Neural cell (in vitro differentiated cells): Measurements from ENCODE around the gene C12orf75. TPM values are rescaled to one million over a fixed set of nuclear protein-coding genes. Genes with fewer than 3 reads are reported as not detected.

Experiments
- H2AFZ ChIP-seq: fragments of 200-600, 300-800 bp; sonication (generic), shearing (Covaris generic); 2 replicates; pipeline ENCODE4 v1.6.0; 2014; ENCODE audit warnings: low read depth, mild to moderate bottlenecking, antibody characterized with exemption, low read length, moderate library complexity
- H3F3A ChIP-seq: fragments of 200-600 bp; shearing (Covaris generic); 2 replicates; pipeline ENCODE4 v1.6.1; 2016; ENCODE audit warnings: mild to moderate bottlenecking, moderate library complexity, mixed read lengths, antibody characterized with exemption, low read length; ENCODE audit not compliant: insufficient read depth, poor library complexity, severe bottlenecking
- H3K27ac ChIP-seq: fragments of 200-600, 300-800 bp; sonication (generic), shearing (Covaris generic); 2 replicates; pipeline ENCODE4 v1.5.1; 2014; ENCODE audit warnings: mild to moderate bottlenecking, low read length, moderate library complexity
- H3K27me3 ChIP-seq: fragments of 300-800, 200-600 bp; sonication (generic), shearing (Covaris generic); 2 replicates; pipeline ENCODE4 v1.6.0; 2014; ENCODE audit warnings: mild to moderate bottlenecking, low read depth, low read length, moderate library complexity; ENCODE audit not compliant: insufficient read depth
- H3K36me3 ChIP-seq: fragments of 300-800, 200-600 bp; sonication (generic), shearing (Covaris generic); 2 replicates; pipeline ENCODE4 v1.5.1; 2014; ENCODE audit warnings: mild to moderate bottlenecking, antibody characterized with exemption, low read length, moderate library complexity; ENCODE audit not compliant: insufficient read depth
- H3K4me2 ChIP-seq: fragments of 300-800, 200-600 bp; sonication (generic), shearing (Covaris generic); 2 replicates; pipeline ENCODE4 v1.6.0; 2014; ENCODE audit warnings: mild to moderate bottlenecking, low read length
- H3K4me3 ChIP-seq: fragments of 300-800, 200-600 bp; sonication (generic), shearing (Covaris generic); 2 replicates; pipeline ENCODE4 v1.5.1; 2014; ENCODE audit warnings: mild to moderate bottlenecking, low read length, moderate library complexity
- H3K79me2 ChIP-seq: fragments of 200-600 bp; shearing (Covaris generic); replicated peaks from 2 replicates; pipeline ENCODE4 v1.6.0; 2014; ENCODE audit warnings: mild to moderate bottlenecking, low read length, moderate library complexity; ENCODE audit not compliant: insufficient read depth
- H3K9ac ChIP-seq: fragments of 300-800, 200-600 bp; sonication (generic), shearing (Covaris generic); 2 replicates; pipeline ENCODE4 v1.6.1; 2016; ENCODE audit warnings: mild to moderate bottlenecking, low read length, mixed read lengths
- H3K9me2 ChIP-seq: fragments of 200-600 bp; shearing (Covaris generic); 2 replicates; pipeline ENCODE4 v1.6.1; 2016; ENCODE audit warnings: mild to moderate bottlenecking, low read length, mixed read lengths; ENCODE audit not compliant: insufficient read depth
- H3K9me3 ChIP-seq: fragments of 200-600, 300-800 bp; sonication (generic), shearing (Covaris generic); 2 replicates; pipeline ENCODE4 v1.6.1; 2016; ENCODE audit warnings: mild to moderate bottlenecking, mixed run types, low read length, moderate library complexity, mixed read lengths
- H4K20me1 ChIP-seq: fragments of 200-600 bp; shearing (Covaris generic); 2 replicates; pipeline ENCODE4 v1.6.1; 2016; ENCODE audit warnings: mild to moderate bottlenecking, mixed run types; ENCODE audit not compliant: insufficient read depth
- CTCF ChIP-seq: fragments of 450-650 bp; IDR thresholded peaks from 2 replicates; pipeline ENCODE4 v1.5.1; 2014; ENCODE audit warnings: antibody characterized with exemption, mild to moderate bottlenecking, moderate library complexity; ENCODE audit not compliant: poor library complexity, severe bottlenecking
- EP300 ChIP-seq: fragments of 450-650 bp; conservative IDR thresholded peaks from 2 replicates; pipeline ENCODE4 v1.6.1; 2014; ENCODE audit warnings: antibody characterized with exemption, mild to moderate bottlenecking, moderate library complexity; ENCODE audit not compliant: poor library complexity, severe bottlenecking
- EZH2 ChIP-seq: fragments of 200-600, 300-800 bp; shearing (Covaris generic), sonication (generic); IDR thresholded peaks from 2 replicates; pipeline ENCODE4 v1.6.1; 2014; ENCODE audit warnings: antibody characterized with exemption, low read length, borderline replicate concordance, mild to moderate bottlenecking; ENCODE audit not compliant: insufficient read depth, poor library complexity, severe bottlenecking
- MXI1 ChIP-seq: fragments of 450-650 bp; conservative IDR thresholded peaks from 2 replicates; pipeline ENCODE4 v1.6.1; 2014; ENCODE audit warnings: antibody characterized with exemption, mild to moderate bottlenecking; ENCODE audit not compliant: poor library complexity, severe bottlenecking
- POLR2AphosphoS5 ChIP-seq: IDR thresholded peaks from 2 replicates; pipeline ENCODE4 v1.6.1; 2012
- RAD21 ChIP-seq: fragments of 450-650 bp; conservative IDR thresholded peaks from 2 replicates; pipeline ENCODE4 v1.6.1; 2014; ENCODE audit warnings: antibody characterized with exemption, mild to moderate bottlenecking, moderate library complexity
- REST ChIP-seq: IDR thresholded peaks from 2 replicates; pipeline ENCODE4 v1.6.1; 2012; ENCODE audit warnings: borderline replicate concordance
- SMC3 ChIP-seq: fragments of 450-650 bp; conservative IDR thresholded peaks from 2 replicates; pipeline ENCODE4 v1.6.1; 2014; ENCODE audit warnings: antibody characterized with exemption, mild to moderate bottlenecking, moderate library complexity; ENCODE audit not compliant: poor library complexity
- TAF1 ChIP-seq: IDR thresholded peaks from 2 replicates; pipeline ENCODE4 v1.6.1; 2012; ENCODE audit warnings: low read depth
- polyA plus RNA-seq: library from polyadenylated mRNA; depleted of rRNA; stranded (reverse); fragments of >200 nt; gene quantifications from 2 replicates; pipeline ENCODE4 v1.2.3, GENCODE V29; 2014

Gene C12orf75
- polyA plus RNA-seq, 1 donor from 2014 or later = 25.2 TPM

GRCh38 chr12:105291531-105291930 lies 39.0 kb upstream of the C12orf75 start:
- Histone ChIP-seq H2AFZ (no peak overlapping the region), H3K9me2 (no peaks in the 10 kb centered on the region), H3K4me2 (no peak overlapping the region), H3K9ac (no peak overlapping the region), H3K27ac (no peak overlapping the region), H3K36me3 (no peaks in the 10 kb centered on the region), H3K4me3 (no peak overlapping the region), H3F3A (no peaks in the 10 kb centered on the region), H3K79me2 (no peaks in the 10 kb centered on the region), H3K27me3 (no peaks in the 10 kb centered on the region), H4K20me1 (no peaks in the 10 kb centered on the region), H3K9me3 (no peaks in the 10 kb centered on the region)
- TF ChIP-seq RAD21 (no peak), MXI1 (no peak), TAF1 (no peak), POLR2AphosphoS5 (no peak), REST (no peak), CTCF (no peak), EP300 (no peak), EZH2 (no peak), SMC3 (no peak)

DNA sequence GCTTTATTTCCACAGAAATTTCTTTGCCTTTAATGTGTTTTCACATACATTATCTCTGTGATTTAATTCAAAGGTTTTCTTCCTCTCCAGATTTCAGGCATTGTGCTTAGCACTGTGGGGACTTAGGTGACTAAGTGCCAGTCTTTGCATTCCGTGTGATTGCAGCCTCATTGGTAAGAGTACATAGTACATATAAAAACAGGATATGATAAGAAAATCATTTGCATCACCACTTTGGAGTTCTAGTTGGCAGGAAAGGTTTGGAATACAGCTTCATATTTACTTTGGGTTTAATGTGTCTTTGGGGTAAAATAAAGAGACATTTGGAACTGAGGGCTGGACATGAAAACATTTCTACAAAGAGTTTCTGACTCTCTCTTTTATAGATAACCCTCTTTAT lies 37.8 kb upstream of the C12orf75 start:
- no peaks in the 10 kb centered on the region for H3F3A ChIP-seq
- H3K79me2 ChIP-seq = no peaks in the 10 kb centered on the region
- TF ChIP-seq TAF1 = no peak
- TF ChIP-seq CTCF = no peak
- no peak for TF ChIP-seq REST
- TF ChIP-seq EP300 = no peak
- TF ChIP-seq RAD21 = no peak
- TF ChIP-seq MXI1 = no peak
- TF ChIP-seq EZH2 = no peak
- no peak for TF ChIP-seq POLR2AphosphoS5
- no peak for TF ChIP-seq SMC3
- H3K9ac ChIP-seq = no peak overlapping the region
- H4K20me1 ChIP-seq = no peaks in the 10 kb centered on the region
- no peak overlapping the region for H3K27ac ChIP-seq
- H3K4me2 ChIP-seq = no peak overlapping the region
- H2AFZ ChIP-seq = no peak overlapping the region
- no peak overlapping the region for H3K4me3 ChIP-seq
- no peaks in the 10 kb centered on the region for H3K27me3 ChIP-seq
- no peaks in the 10 kb centered on the region for H3K9me3 ChIP-seq
- H3K36me3 ChIP-seq = no peaks in the 10 kb centered on the region
- no peaks in the 10 kb centered on the region for H3K9me2 ChIP-seq
